GM12801 (cell line): ENCODE measurements around the gene SBF2.

ENCODE experiments used
- CTCF ChIP-seq: IDR thresholded peaks from one replicate; pipeline ENCODE4 v1.5.1; 2011; ENCODE audit warnings: control low read depth; ENCODE audit not compliant: insufficient read length; ENCODE audit errors: extremely low read depth

The SBF2 gene

DNA sequence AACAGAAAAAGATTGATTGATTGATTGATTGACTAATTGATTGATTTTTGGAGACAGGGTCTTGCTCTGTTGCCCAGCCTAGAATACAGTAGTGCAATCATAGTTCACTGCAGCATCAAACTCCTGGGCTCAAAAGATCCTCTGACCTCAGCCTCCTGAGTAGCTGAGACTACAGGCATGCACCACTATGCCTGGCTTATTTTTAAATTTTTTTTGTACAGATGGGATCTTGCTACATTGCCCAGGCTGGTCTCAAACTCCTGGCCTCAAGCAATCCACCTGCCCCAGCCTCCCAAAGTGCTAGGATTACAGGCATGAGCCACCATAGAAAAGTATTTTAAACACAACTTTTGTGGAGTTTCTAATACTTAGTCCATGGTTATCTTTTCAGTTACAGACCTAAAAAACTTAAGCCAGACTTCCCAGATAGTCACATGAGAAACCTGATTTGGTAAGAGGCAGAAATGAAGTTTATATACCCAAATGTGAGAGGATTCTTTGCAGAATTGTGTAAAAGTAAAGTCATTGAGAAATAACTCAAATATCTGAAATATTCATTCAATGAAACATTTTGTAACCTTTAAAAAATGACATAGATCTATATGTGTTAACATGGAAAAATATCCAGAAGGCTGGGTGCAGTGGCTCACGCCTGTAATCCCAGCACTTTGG, 443.7 kb downstream of the SBF2 start:
- TF ChIP-seq CTCF: no peak

GRCh38 chr11:9849389-9849788, 444.6 kb downstream of the SBF2 start:
- TF ChIP-seq CTCF: no peak

GRCh38 chr11:9847636-9848035, 446.4 kb downstream of the SBF2 start:
- TF ChIP-seq CTCF: no peak

DNA sequence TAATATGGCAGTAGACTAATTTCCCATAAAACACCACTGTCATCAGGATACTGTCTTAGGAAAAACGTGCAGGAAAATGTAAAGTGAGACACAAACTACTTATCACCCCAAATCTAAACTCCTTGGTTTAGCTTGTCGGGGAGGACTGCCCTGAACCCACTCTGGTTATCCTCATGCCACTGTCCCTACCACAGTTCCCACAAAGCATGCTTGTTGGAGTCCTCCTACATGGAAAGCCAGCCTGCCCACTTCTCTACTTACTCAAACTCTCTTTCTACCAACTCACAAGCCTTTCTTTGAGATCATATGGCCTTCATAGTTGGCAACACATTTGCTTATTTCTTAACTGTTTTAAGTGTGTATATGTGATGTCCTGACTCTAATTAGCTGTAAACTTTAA, 451.1 kb downstream of the SBF2 start:
- no peak for TF ChIP-seq CTCF

DNA sequence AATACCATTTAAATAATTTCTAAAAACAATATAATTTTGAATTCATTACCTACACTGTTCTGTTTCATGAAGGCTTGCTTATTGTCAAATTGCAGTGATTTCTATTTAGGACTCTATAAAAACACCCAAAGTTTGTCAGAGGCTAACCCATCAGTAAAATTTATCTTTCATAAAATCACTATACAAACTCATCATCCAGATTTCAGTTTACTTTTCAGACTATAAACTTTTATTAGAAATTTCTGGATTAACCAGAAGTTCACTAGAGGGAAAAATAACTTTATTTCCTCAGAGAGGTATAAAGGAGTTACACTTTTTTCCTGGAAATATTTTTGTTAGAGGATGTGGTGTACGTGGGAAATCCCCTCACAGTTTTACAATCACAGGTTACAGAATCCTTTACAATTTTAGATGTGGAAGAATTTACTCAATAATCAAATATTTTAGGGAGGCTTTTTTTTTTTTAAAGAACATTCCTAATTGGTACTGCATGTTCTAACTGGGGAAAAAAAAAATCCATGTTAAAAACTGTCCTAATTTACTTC, 453.5 kb downstream of the SBF2 start:
- TF ChIP-seq CTCF: no peak

GRCh38 chr11:9839550-9839949, 454.5 kb downstream of the SBF2 start:
- TF ChIP-seq CTCF: no peak

GRCh38 chr11:9838961-9839360, 455.1 kb downstream of the SBF2 start:
- TF ChIP-seq CTCF: no peak
